Putamen (tissue), 1 donor: Measurements from ENCODE around the gene SH3D19.
"Not testable (repeated sequence)": the region's sequence is repeated elsewhere in the genome, so short reads cannot be mapped to it uniquely, and the experiment has no call there.

ENCODE experiments used
- DNase-seq: peaks from one replicate; pipeline ENCODE4 v3.0.0-alpha.2; 2016; ENCODE audit warnings: low spot score

Gene SH3D19

GRCh38 chr4:151099229-151099975 is 226.0 kb downstream of the SH3D19 start, which contains the start of gene RPS3A:
RPS3A (plus strand) TSS chr4:151099628; CDS start chr4:151099653, 25 bp downstream.
- DNase-seq: peak; percentile 96

- DNase-seq: no peak
Observed at GRCh38 chr4:151098979-151099228, 226.5 kb downstream of the SH3D19 start.

- no peak for DNase-seq
Observed at GRCh38 chr4:151097759-151098158, 227.6 kb downstream of the SH3D19 start.

- no peak for DNase-seq
Observed at GRCh38 chr4:151095142-151095541, 230.3 kb downstream of the SH3D19 start.

GRCh38 chr4:151094290-151094751 is 231.1 kb downstream of the SH3D19 start:
- DNase-seq: no peak

GRCh38 chr4:151093203-151093602 is 232.2 kb downstream of the SH3D19 start:
- DNase-seq: no peak

- DNase-seq: no peak
Observed at GRCh38 chr4:151092488-151092887, 232.9 kb downstream of the SH3D19 start.

GRCh38 chr4:151091047-151091446 is 234.4 kb downstream of the SH3D19 start:
- no peak for DNase-seq

GRCh38 chr4:151087467-151087866 is 237.9 kb downstream of the SH3D19 start:
- DNase-seq: no peak

GRCh38 chr4:151077978-151078377 is 247.4 kb downstream of the SH3D19 start:
- DNase-seq: not testable (repeated sequence)

- DNase-seq: no peak
Observed at GRCh38 chr4:151074416-151074916, 250.9 kb downstream of the SH3D19 start.
